ENCODE results near the gene ZIM2.

Gene ZIM2

GRCh38 chr19:56840451-56841192, at the start of gene ZIM2, which contains the start of gene PEG3:
ZIM2 (minus strand) TSS chr19:56840726; CDS start chr19:56824277, 16,449 bp downstream.
PEG3 (minus strand) TSS chr19:56840726; CDS start chr19:56824655, 16,071 bp downstream.
- H3K4me3 ChIP-seq (ENCODE audit: low read length): peak within 1 kb of the TSS; percentile 15
- TF ChIP-seq CTCF (conservative IDR thresholded peaks at IDR 0.05; ENCODE audit: low read depth, low read length): no peak
- DNase-seq (ENCODE audit: low read depth): no peak

- no peak for DNase-seq (ENCODE audit: low read depth)
- no peak overlapping the region for H3K4me3 ChIP-seq (ENCODE audit: low read length)
- TF ChIP-seq CTCF (conservative IDR thresholded peaks at IDR 0.05; ENCODE audit: low read depth, low read length): no peak
Observed at GRCh38 chr19:56885173-56885985, 44.9 kb upstream of the ZIM2 start.

- DNase-seq (ENCODE audit: low read depth): no peak
- no peak for TF ChIP-seq CTCF (conservative IDR thresholded peaks at IDR 0.05; ENCODE audit: low read depth, low read length)
- no peak overlapping the region for H3K4me3 ChIP-seq (ENCODE audit: low read length)
Observed at GRCh38 chr19:56884441-56884840, 43.9 kb upstream of the ZIM2 start.

GRCh38 chr19:56880592-56881190, 40.2 kb upstream of the ZIM2 start:
- no peak for DNase-seq (ENCODE audit: low read depth)
- no peak for TF ChIP-seq CTCF (conservative IDR thresholded peaks at IDR 0.05; ENCODE audit: low read depth, low read length)
- H3K4me3 ChIP-seq (ENCODE audit: low read length): no peak overlapping the region

GRCh38 chr19:56877069-56877715, 36.7 kb upstream of the ZIM2 start:
- no peak for TF ChIP-seq CTCF (conservative IDR thresholded peaks at IDR 0.05; ENCODE audit: low read depth, low read length)
- no peak overlapping the region for H3K4me3 ChIP-seq (ENCODE audit: low read length)
- DNase-seq (ENCODE audit: low read depth): no peak

- no peak for DNase-seq (ENCODE audit: low read depth)
- no peak for TF ChIP-seq CTCF (conservative IDR thresholded peaks at IDR 0.05; ENCODE audit: low read depth, low read length)
Observed at GRCh38 chr19:56875717-56876116, 35.2 kb upstream of the ZIM2 start.

More at GRCh38 chr19:56875717-56876116, 35.2 kb upstream of the ZIM2 start:
- H3K4me3 ChIP-seq (ENCODE audit: low read length): no peak overlapping the region
